ENCODE measurements around the gene PITX1. TPM values are rescaled to one million over a fixed set of nuclear protein-coding genes. Genes with fewer than 3 reads are reported as not detected.
"Not testable (repeated sequence)": the region's sequence is repeated elsewhere in the genome, so short reads cannot be mapped to it uniquely, and the experiment has no call there.

The PITX1 gene
- total and polyA plus RNA-seq, 12 donors, result 0.06 to 0.24 (median 0.12) TPM; not detected in 8

GRCh38 chr5:135007749-135008363, 26.2 kb downstream of the PITX1 start:
- TF ChIP-seq CTCF (IDR thresholded peaks at IDR 0.05), result no peak
- no peak overlapping the region for H3K4me3 ChIP-seq
- H3K27ac ChIP-seq, result no peak overlapping the region
- DNase-seq (no peak), ATAC-seq (no peak)
- H3K36me3 ChIP-seq, result no peaks in the 10 kb centered on the region
- no peaks in the 10 kb centered on the region for H3K27me3 ChIP-seq
- H3K9me3 ChIP-seq, result no peaks in the 10 kb centered on the region
- intact Hi-C loops (cut with DNase I), result no loop called here
- peaks cover 0 to 4% (median 0%) of the 10 kb centered on the region in 9 donors for H3K4me1 ChIP-seq
- 83 to 85% methylated on average over 11 of the region's 11 CpGs for WGBS, 2 donors

GRCh38 chr5:135007305-135007704, 26.7 kb downstream of the PITX1 start:
- DNase-seq, result no peak
- H3K27ac ChIP-seq, result no peak overlapping the region
- no peaks in the 10 kb centered on the region for H3K9me3 ChIP-seq
- intact Hi-C loops (cut with DNase I), result no loop called here
- no peaks in the 10 kb centered on the region for H3K27me3 ChIP-seq
- 90 to 92% methylated on average over 9 of the region's 9 CpGs for WGBS, 2 donors
- H3K36me3 ChIP-seq, result no peaks in the 10 kb centered on the region
- no peak overlapping the region for H3K4me3 ChIP-seq
- H3K4me1 ChIP-seq, result no peaks in the 10 kb centered on the region
- no peak for TF ChIP-seq CTCF (IDR thresholded peaks at IDR 0.05)
- ATAC-seq, result no peak

GRCh38 chr5:135005076-135005475, 29.0 kb downstream of the PITX1 start:
- Histone ChIP-seq H3K27me3 (no peaks in the 10 kb centered on the region), H3K4me1 (no peaks in the 10 kb centered on the region), H3K9me3 (no peaks in the 10 kb centered on the region), H3K4me3 (no peak overlapping the region), H3K27ac (no peak overlapping the region), H3K36me3 (no peaks in the 10 kb centered on the region)
- WGBS, 2 donors, result 77 to 93% methylated on average over 3 of the region's 3 CpGs
- DNase-seq (no peak), ATAC-seq (no peak)
- intact Hi-C loops (cut with DNase I), result no loop called here
- TF ChIP-seq CTCF (IDR thresholded peaks at IDR 0.05), result no peak

GRCh38 chr5:135004376-135004775, 29.7 kb downstream of the PITX1 start:
- Histone ChIP-seq H3K27ac (no peak overlapping the region), H3K9me3 (no peaks in the 10 kb centered on the region), H3K36me3 (no peaks in the 10 kb centered on the region), H3K4me1 (no peaks in the 10 kb centered on the region), H3K4me3 (no peak overlapping the region), H3K27me3 (no peaks in the 10 kb centered on the region)
- WGBS, 2 donors, result 85 to 91% methylated on average over 3 of the region's 3 CpGs
- no peak for DNase-seq
- ATAC-seq, result no peak
- intact Hi-C loops (cut with DNase I), result no loop called here
- no peak for TF ChIP-seq CTCF (IDR thresholded peaks at IDR 0.05)

- H3K4me1 ChIP-seq; ATAC-seq; DNase-seq; H3K27me3 ChIP-seq; H3K9me3 ChIP-seq; H3K36me3 ChIP-seq; intact Hi-C loops (cut with DNase I); H3K27ac ChIP-seq; H3K4me3 ChIP-seq: not testable (repeated sequence)
- 79 to 87% methylated on average over 5 of the region's 5 CpGs for WGBS, 2 donors
These were observed 36.0 kb downstream of the PITX1 start for GRCh38 chr5:134998068-134998467.

All from heart right ventricle (tissue), 16 donors.